Endothelial cell of umbilical vein (primary cell): Measurements from ENCODE around the gene SIAH1. TPM values are rescaled to one million over a fixed set of nuclear protein-coding genes. Genes with fewer than 3 reads are reported as not detected.
"Not testable (repeated sequence)": the region's sequence is repeated elsewhere in the genome, so short reads cannot be mapped to it uniquely, and the experiment has no call there.

Source experiments
- BruUV-seq: library from RNA; stranded (reverse); fragments of 400-500 nt; replicated peaks from 2 replicates; lab custom pipeline; 2021; lab: Mats Ljungman, UMichigan
- CTCF ChIA-PET: fragments of 300-600, 350-600 bp; sonication (Branson Sonifier 250); formaldehyde crosslinking; loops from one replicate; lab custom pipeline; 2021; ENCODE audit warnings: antibody characterized with exemption, inconsistent platforms; lab: Charles Lee
- POLR2A ChIA-PET: fragments of 300-600, 350-600 bp; sonication (Branson Sonifier 250); formaldehyde crosslinking; loops from one replicate; lab custom pipeline; 2021; ENCODE audit warnings: antibody characterized with exemption, inconsistent platforms; lab: Charles Lee
- DNase-seq: peaks from one replicate; pipeline ENCODE4 v3.0.0-alpha.2; 2011; ENCODE audit warnings: low read depth, low spot score
- FAIRE-seq: peaks from 2 replicates; lab custom pipeline; 2011; peaks lifted over from hg19 to GRCh38; lab: Jason Lieb, UNC
- H2AFZ ChIP-seq: 2 replicates; pipeline ENCODE4 v1.6.0; 2012; ENCODE audit warnings: low read depth, low read length, control low read depth, inconsistent platforms
- H3K27ac ChIP-seq: 2 replicates; pipeline ENCODE4 v1.5.1; 2011; ENCODE audit warnings: low read depth, mild to moderate bottlenecking, control low read depth, low read length, moderate library complexity; ENCODE audit not compliant: insufficient read depth
- H3K27me3 ChIP-seq, 2 experiments: 2 replicates each; pipeline versions ENCODE4 v1.6.0 to v1.6.1; 2011; ENCODE audit warnings: low read length in 2 of 2, mixed read lengths in 1 of 2; ENCODE audit not compliant: control insufficient read depth in 2 of 2, insufficient read depth in 2 of 2
- H3K36me3 ChIP-seq, 2 experiments: 2 replicates in 1 of 2; 3 replicates in 1 of 2; pipeline ENCODE4 v1.5.1; 2011; ENCODE audit warnings: low read length in 2 of 2, mild to moderate bottlenecking in 1 of 2, moderate library complexity in 1 of 2; ENCODE audit not compliant: control insufficient read depth in 2 of 2, insufficient read depth in 2 of 2; ENCODE audit errors: extremely low read depth in 1 of 2
- H3K4me1 ChIP-seq: 3 replicates; pipeline ENCODE4 v1.5.1; 2011; ENCODE audit warnings: mild to moderate bottlenecking, low read length; ENCODE audit not compliant: control insufficient read depth, insufficient read depth; ENCODE audit errors: extremely low read depth
- H3K4me2 ChIP-seq: 2 replicates; pipeline ENCODE4 v1.6.1; 2011; ENCODE audit warnings: low read length, control low read depth, mixed read lengths; ENCODE audit not compliant: insufficient read depth
- H3K4me3 ChIP-seq, 3 experiments: fragments of 200-600 bp in 1 of 3; sonication (generic), shearing (Covaris generic) in 1 of 3; replicated peaks in 1 of 3; 2 replicates each; pipeline ENCODE4 v1.5.1; 2011 to 2016; ENCODE audit warnings: control low read depth in 3 of 3, low read length in 3 of 3, mild to moderate bottlenecking in 2 of 3, inconsistent platforms in 1 of 3, low read depth in 1 of 3, moderate library complexity in 1 of 3; ENCODE audit not compliant: insufficient read depth in 1 of 3
- H3K79me2 ChIP-seq: 2 replicates; pipeline ENCODE4 v1.6.0; 2012; ENCODE audit warnings: low read length, inconsistent platforms; ENCODE audit not compliant: control insufficient read depth, insufficient read depth
- H3K9ac ChIP-seq: replicated peaks from 2 replicates; pipeline ENCODE3; 2011; ENCODE audit warnings: low read length, control low read depth; ENCODE audit not compliant: insufficient read depth; ENCODE audit errors: extremely low read depth
- H3K9me1 ChIP-seq: replicated peaks from 3 replicates; pipeline ENCODE4 v1.6.0; 2011; ENCODE audit warnings: mild to moderate bottlenecking, low read length; ENCODE audit not compliant: control insufficient read depth, insufficient read depth; ENCODE audit errors: extremely low read depth
- H3K9me3 ChIP-seq: replicated peaks from 2 replicates; pipeline ENCODE4 v1.5.1; 2012; ENCODE audit warnings: low read length, inconsistent platforms; ENCODE audit not compliant: control insufficient read depth, insufficient read depth
- H4K20me1 ChIP-seq: replicated peaks from 2 replicates; pipeline ENCODE3; 2011; ENCODE audit warnings: mild to moderate bottlenecking, low read length; ENCODE audit not compliant: control insufficient read depth, insufficient read depth; ENCODE audit errors: extremely low read depth
- CTCF ChIP-seq, 2 donors: IDR thresholded peaks; 1 replicate in 1 of 2; 2 replicates in 1 of 2; pipeline ENCODE4 v1.5.1; 2011; ENCODE audit warnings: low read length in 2 of 2, mild to moderate bottlenecking in 2 of 2, moderate library complexity in 2 of 2, control low read depth in 1 of 2, inconsistent platforms in 1 of 2, low read depth in 1 of 2; ENCODE audit not compliant: insufficient read depth in 1 of 2; ENCODE audit errors: extremely low read depth in 1 of 2
- EZH2 ChIP-seq: IDR thresholded peaks from 2 replicates; pipeline ENCODE4 v1.6.1; 2012; ENCODE audit warnings: borderline replicate concordance, low read depth, mild to moderate bottlenecking, moderate library complexity, low read length, inconsistent platforms; ENCODE audit not compliant: severe bottlenecking
- FOS ChIP-seq: IDR thresholded peaks from 2 replicates; pipeline ENCODE4 v1.6.1; 2011; ENCODE audit warnings: mild to moderate bottlenecking, low read length, moderate library complexity, borderline replicate concordance; ENCODE audit not compliant: insufficient read depth
- GATA2 ChIP-seq: IDR thresholded peaks from 2 replicates; pipeline ENCODE4 v1.7.0; 2011; ENCODE audit warnings: low read depth, mild to moderate bottlenecking, moderate library complexity, mixed read lengths, low read length; ENCODE audit not compliant: insufficient read length, insufficient read depth
- JUN ChIP-seq: IDR thresholded peaks from 2 replicates; pipeline ENCODE4 v1.6.1; 2011; ENCODE audit warnings: borderline replicate concordance, low read depth; ENCODE audit not compliant: insufficient read length, insufficient read depth
- MAX ChIP-seq: IDR thresholded peaks from 2 replicates; pipeline ENCODE4 v1.6.1; 2011; ENCODE audit not compliant: insufficient read depth, insufficient read length
- MYC ChIP-seq: IDR thresholded peaks from one replicate; pipeline ENCODE4 v1.6.1; 2011; ENCODE audit warnings: mild to moderate bottlenecking, low read depth, low read length
- POLR2A ChIP-seq: IDR thresholded peaks from 2 replicates; pipeline ENCODE4 v1.6.1; 2012; ENCODE audit warnings: low read depth, mild to moderate bottlenecking, control low read depth, low read length
- POLR2AphosphoS5 ChIP-seq: IDR thresholded peaks from 2 replicates; pipeline ENCODE4 v1.6.1; 2012; ENCODE audit warnings: low read depth, mild to moderate bottlenecking, control low read depth, low read length, moderate library complexity; ENCODE audit not compliant: insufficient read depth
- dilution Hi-C: fragments of 300-500 bp; cut with MboI; formaldehyde crosslinking; loops from one replicate; pipeline ENCODE4 v1.15.0; 2019; ENCODE audit warnings: low sequenced_read_pairs; ENCODE audit not compliant: extremely low pct_ligation_motif_present
- intact Hi-C: fragments of 100-400 bp; cut with micrococcal nuclease; formaldehyde crosslinking; loops from one replicate; pipeline ENCODE4 v1.10.0; 2022
- polyA plus RNA-seq, 4 experiments: library from polyadenylated mRNA; depleted of rRNA in 3 of 4; stranded (reverse) in 3 of 4; unstranded in 1 of 4; fragments of >200 nt; gene quantifications; 2 replicates each; pipeline versions ENCODE4 v1.2.1 to v1.2.3, GENCODE V29; 2011 to 2012; ENCODE audit warnings: missing spikeins in 1 of 4
- total RNA-seq: library from RNA; stranded (reverse); gene quantifications from 2 replicates; pipeline ENCODE4 v1.2.3, GENCODE V29; 2021

Gene SIAH1
- total and polyA plus RNA-seq, 2 donors (not counting 3 experiments of a cell fraction or from before 2014, with no cell fraction given): 14.4 to 19.9 TPM

DNA sequence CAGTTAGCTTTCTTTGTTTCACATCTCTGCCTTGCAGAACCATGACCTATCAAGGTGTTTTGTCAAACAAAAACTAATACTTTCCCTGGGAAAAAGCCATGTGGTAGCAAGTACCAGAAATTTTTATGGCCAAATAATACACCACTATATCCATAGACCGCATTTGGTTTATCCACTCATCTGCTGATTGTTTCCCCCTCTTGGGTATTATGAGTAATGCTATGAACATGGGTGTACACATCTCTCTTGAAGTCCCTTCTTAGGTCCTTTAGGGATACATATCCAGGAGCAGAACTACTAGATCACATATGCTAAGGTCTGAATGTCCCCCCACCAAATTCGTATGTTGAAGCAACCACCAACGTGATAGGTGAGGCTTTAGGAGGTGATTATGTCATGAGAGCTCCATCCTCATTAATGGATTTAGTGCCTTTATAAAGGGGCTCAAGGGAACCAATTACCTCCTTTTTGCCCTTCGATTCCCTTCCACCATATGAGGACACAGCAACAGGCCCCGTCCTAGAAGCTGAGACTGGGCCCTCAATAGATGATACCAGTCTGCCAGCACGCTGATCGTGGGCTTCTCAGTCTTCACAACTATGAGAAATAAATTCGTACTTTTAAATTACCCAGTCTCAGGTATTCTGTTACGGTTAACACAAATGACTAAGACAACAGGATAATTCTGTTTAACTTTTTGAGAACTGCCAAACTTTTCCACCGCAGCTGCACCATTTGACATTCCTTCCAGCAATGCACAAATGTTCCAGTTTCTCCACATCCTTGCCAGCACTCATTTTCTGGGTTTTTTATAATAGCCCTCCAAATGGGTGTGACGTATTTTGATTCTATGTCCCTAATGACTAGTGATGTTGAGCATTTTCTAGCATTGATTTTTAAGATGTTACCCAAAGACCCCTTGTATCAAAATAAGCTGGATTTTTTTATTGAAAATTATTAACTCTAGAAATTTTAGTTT, 30.0 kb downstream of the SIAH1 start:
- H3K9ac ChIP-seq: no peak overlapping the region
- H3K36me3 ChIP-seq: peaks cover 6 to 9% of the 10 kb centered on the region in 2 experiments
- H3K4me2 ChIP-seq: no peak overlapping the region
- H3K4me3 ChIP-seq: no peak overlapping the region
- no TSS peak for BruUV-seq
- H3K27ac ChIP-seq: no peak overlapping the region
- no peaks in the 10 kb centered on the region for H3K9me3 ChIP-seq
- TF ChIP-seq EZH2 (no peak), POLR2AphosphoS5 (no peak), POLR2A (no peak), MYC (no peak), MAX (no peak), FOS (no peak), GATA2 (no peak), JUN (no peak), CTCF (IDR thresholded peaks at IDR 0.05; ENCODE audit: extremely low read depth in 1 of 2, insufficient read depth in 1 of 2, low read depth in 1 of 2, low read length in 2 of 2) (no peak)
- peaks cover 17% of the 10 kb centered on the region for H3K79me2 ChIP-seq
- no peaks in the 10 kb centered on the region for H3K27me3 ChIP-seq
- CTCF ChIA-PET: interaction anchor here (0.7 to 7.8 kb wide), 10 partner anchors 12 to 274 kb away, joined by 3 to 131 read pairs (median 7); no protein-coding TSS in a partner anchor
- DNase-seq (no peak), FAIRE-seq (no peak)
- dilution Hi-C loops: no loop called here
- H3K9me1 ChIP-seq: no peaks in the 10 kb centered on the region
- POLR2A ChIA-PET: no interaction called here
- intact Hi-C loops: no loop called here
- H4K20me1 ChIP-seq: no peaks in the 10 kb centered on the region
- no peaks in the 10 kb centered on the region for H3K4me1 ChIP-seq
- no peak overlapping the region for H2AFZ ChIP-seq

DNA sequence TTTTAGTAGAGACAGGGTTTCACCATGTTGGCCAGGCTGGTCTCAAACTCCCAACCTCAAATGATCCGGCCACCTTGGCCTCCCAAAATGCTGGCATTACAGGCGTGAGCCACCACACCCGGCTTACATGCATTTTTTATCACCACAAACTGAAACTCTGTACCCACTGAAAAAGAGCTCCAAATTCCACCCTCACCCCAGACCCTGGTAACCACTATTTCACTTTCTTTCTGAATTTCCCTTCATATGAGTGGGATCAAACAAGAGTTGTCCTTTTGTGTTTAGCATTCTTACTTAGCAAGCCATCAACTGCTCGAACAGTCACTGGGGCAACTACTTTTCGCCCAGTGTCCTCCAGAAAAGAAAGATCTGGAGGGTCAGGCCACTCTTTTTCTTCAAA, 30.8 kb downstream of the SIAH1 start:
- FAIRE-seq: not testable (repeated sequence)

More for the DNA sequence above, 30.8 kb downstream of the SIAH1 start:
- H3K4me1 ChIP-seq, H3K9ac ChIP-seq, H3K36me3 ChIP-seq, H2AFZ ChIP-seq, H4K20me1 ChIP-seq, H3K9me1 ChIP-seq, intact Hi-C loops, H3K27ac ChIP-seq, H3K4me2 ChIP-seq, H3K9me3 ChIP-seq, H3K4me3 ChIP-seq, H3K27me3 ChIP-seq, DNase-seq, dilution Hi-C loops: not testable (repeated sequence)
- POLR2A ChIA-PET: interaction anchor here (0.8 kb wide), 1 partner anchor 276 kb away, joined by 10 read pairs; no protein-coding TSS in a partner anchor
- CTCF ChIA-PET: interaction anchor here (0.7 to 7.8 kb wide), 12 partner anchors 10 to 275 kb away, joined by 3 to 131 read pairs (median 6); partner anchors contain the start of gene N4BP1
- H3K79me2 ChIP-seq: peaks cover 12% of the 10 kb centered on the region
- TSS peak; percentile 5 for BruUV-seq
